RWPE2 (cell line): ENCODE data around the gene PTPN3.

Source experiments
- ATAC-seq: fragments of 200-7000 bp; cut with Tn5 transposase; 3 replicates; pipeline ENCODE4 v1.9.1; 2021; ENCODE audit warnings: low read depth
- DNase-seq: peaks from one replicate; pipeline ENCODE4 v3.0.0-alpha.2; 2020; ENCODE audit warnings: low spot score
- H3K27ac ChIP-seq: fragments of 450-650 bp; 2 replicates; pipeline ENCODE4 v1.5.1; 2017; ENCODE audit warnings: mild to moderate bottlenecking; ENCODE audit not compliant: poor library complexity, severe bottlenecking
- H3K27me3 ChIP-seq: fragments of 250-450 bp; sonication (Bioruptor Pico); 2 replicates; pipeline ENCODE4 v1.5.1; 2021; ENCODE audit warnings: mild to moderate bottlenecking, moderate library complexity; ENCODE audit not compliant: insufficient read depth, poor library complexity, severe bottlenecking
- H3K36me3 ChIP-seq: fragments of 250-450 bp; sonication (Bioruptor Pico); 2 replicates; pipeline ENCODE4 v1.5.1; 2020; ENCODE audit warnings: low read depth, mild to moderate bottlenecking, moderate library complexity
- H3K4me1 ChIP-seq: fragments of 250-450 bp; sonication (Bioruptor Pico); 2 replicates; pipeline ENCODE4 v1.5.1; 2021; ENCODE audit warnings: mild to moderate bottlenecking, moderate library complexity; ENCODE audit not compliant: insufficient read depth, poor library complexity, severe bottlenecking
- H3K4me3 ChIP-seq: fragments of 250-450 bp; sonication (Bioruptor Pico); 2 replicates; pipeline ENCODE4 v1.5.1; 2021; ENCODE audit warnings: mild to moderate bottlenecking, moderate library complexity; ENCODE audit not compliant: severe bottlenecking
- H3K9me3 ChIP-seq: fragments of 250-450 bp; sonication (Bioruptor Pico); 2 replicates; pipeline ENCODE4 v1.5.1; 2021; ENCODE audit warnings: mild to moderate bottlenecking, moderate library complexity; ENCODE audit not compliant: severe bottlenecking
- TF ChIP-seq, protein P1 (sequence below): fragments of 450-650 bp; IDR thresholded peaks from one replicate; pipeline ENCODE4 v1.5.1; 2017; ENCODE audit warnings: mild to moderate bottlenecking, moderate library complexity; ENCODE audit not compliant: poor library complexity, severe bottlenecking

Gene PTPN3

DNA sequence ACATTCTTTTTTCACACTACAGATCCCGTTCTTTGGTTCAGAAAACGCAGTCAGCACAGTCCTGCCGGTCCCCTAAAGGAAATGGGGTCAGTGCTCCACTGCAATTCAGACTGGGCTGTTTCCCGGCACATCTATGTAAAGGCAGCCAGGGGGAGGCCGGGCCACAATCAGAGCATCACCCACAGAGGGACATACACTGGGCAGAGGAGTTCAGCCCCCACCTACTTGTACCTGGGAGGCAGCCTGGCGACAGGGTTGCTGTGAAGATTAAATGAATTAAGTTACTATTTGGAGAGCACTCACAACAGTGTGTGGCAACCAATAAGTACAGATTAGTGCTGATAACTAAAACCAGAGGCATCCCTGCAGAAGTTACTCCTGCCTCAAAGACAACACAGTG is 4.5 kb downstream of the PTPN3 start:
- Histone ChIP-seq H3K4me3 (no peak overlapping the region), H3K27me3 (no peaks in the 10 kb centered on the region), H3K9me3 (no peaks in the 10 kb centered on the region), H3K4me1 (peaks cover 6% of the 10 kb centered on the region), H3K27ac (no peak overlapping the region), H3K36me3 (peaks cover 24% of the 10 kb centered on the region)
- ATAC-seq (no peak), DNase-seq (no peak)
- TF ChIP-seq, protein P1, sequence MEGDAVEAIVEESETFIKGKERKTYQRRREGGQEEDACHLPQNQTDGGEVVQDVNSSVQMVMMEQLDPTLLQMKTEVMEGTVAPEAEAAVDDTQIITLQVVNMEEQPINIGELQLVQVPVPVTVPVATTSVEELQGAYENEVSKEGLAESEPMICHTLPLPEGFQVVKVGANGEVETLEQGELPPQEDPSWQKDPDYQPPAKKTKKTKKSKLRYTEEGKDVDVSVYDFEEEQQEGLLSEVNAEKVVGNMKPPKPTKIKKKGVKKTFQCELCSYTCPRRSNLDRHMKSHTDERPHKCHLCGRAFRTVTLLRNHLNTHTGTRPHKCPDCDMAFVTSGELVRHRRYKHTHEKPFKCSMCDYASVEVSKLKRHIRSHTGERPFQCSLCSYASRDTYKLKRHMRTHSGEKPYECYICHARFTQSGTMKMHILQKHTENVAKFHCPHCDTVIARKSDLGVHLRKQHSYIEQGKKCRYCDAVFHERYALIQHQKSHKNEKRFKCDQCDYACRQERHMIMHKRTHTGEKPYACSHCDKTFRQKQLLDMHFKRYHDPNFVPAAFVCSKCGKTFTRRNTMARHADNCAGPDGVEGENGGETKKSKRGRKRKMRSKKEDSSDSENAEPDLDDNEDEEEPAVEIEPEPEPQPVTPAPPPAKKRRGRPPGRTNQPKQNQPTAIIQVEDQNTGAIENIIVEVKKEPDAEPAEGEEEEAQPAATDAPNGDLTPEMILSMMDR: no peak

DNA sequence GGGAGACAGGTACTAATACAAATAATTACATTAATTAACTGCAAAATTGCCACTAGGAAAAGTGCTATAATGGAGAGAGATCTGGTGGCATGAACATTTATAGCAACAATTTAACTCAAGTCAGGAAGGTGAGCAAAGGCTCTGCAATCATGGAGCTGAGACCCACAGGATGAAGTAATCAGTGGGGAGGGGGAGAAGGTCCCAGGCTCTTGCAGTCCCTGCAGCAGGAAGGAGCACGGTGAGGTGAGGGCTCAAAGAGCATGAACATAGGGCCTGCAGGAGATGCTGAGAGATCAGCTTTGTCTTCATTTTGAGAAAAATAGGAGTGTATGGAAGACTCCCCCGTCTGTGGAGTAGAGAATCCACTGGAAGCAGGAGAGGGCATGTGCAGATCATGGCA is 6.5 kb downstream of the PTPN3 start:
- Histone ChIP-seq H3K4me1 (peaks cover 1% of the 10 kb centered on the region), H3K27me3 (no peaks in the 10 kb centered on the region), H3K4me3 (no peak overlapping the region), H3K27ac (no peak overlapping the region), H3K36me3 (peaks cover 23% of the 10 kb centered on the region), H3K9me3 (no peaks in the 10 kb centered on the region)
- ATAC-seq (no peak), DNase-seq (no peak)
- TF ChIP-seq, protein P1: no peak

DNA sequence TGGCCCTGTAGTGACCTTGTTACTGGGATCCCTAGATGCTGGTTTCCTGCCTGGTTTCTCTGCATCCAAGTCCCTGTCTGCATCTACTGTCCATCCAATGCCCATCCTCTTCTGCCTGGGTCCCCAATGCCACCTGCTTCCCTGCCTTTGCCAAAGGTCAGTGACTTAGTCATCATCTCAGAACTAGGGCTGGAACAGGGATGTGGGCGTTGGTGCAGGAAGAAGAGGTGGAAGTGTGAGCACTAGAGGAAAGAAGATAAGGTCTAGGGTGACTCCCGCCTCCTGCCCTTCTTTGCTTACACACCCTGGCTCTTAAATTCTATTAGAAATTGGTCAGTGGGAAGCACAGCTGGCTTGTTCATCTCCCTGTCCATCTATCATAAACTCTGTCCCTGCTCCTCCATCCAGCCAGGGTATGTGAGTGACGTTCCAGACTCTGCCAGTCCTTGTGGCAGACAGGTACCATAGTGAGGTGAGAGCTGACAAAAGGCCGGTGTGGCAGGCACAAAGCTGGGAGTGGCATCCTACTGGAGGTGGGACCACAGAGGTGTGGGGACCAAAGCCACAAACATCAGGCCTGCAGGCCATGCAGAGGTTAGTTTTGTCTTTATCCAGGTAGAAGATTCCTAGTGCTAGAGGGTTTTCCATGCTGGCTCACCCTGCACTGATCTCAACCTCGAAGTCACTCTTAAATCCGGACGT is 9.2 kb downstream of the PTPN3 start:
- no peak overlapping the region for H3K27ac ChIP-seq
- DNase-seq (no peak), ATAC-seq (no peak)
- H3K36me3 ChIP-seq: peaks cover 8% of the 10 kb centered on the region; the same call in 1 of the 2 replicates
- TF ChIP-seq, protein P1: no peak
- H3K27me3 ChIP-seq: no peaks in the 10 kb centered on the region
- H3K4me1 ChIP-seq: no peaks in the 10 kb centered on the region
- no peaks in the 10 kb centered on the region for H3K9me3 ChIP-seq
- no peak overlapping the region for H3K4me3 ChIP-seq

DNA sequence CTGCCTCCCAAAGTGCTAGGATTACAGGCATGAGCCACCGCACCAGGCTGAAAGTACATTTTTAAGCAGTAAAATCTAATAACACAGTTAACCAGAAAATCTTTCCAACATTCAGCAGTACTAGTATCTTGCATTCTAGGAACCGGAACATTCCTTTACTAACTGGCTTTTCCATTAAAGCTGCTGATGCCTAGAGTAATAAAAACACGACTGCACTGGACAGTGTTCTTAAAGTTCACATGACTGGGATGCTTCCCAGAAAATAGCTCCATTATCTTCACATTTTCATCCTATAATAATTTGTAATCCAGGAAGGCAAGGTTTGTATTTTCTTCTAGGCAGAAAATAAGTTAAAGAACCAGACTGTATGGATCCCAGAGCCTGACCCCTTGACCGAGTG is 9.8 kb downstream of the PTPN3 start:
- TF ChIP-seq, protein P1: no peak
- Histone ChIP-seq H3K36me3 (peaks cover 8% of the 10 kb centered on the region; the same call in 1 of the 2 replicates), H3K9me3 (no peaks in the 10 kb centered on the region), H3K27me3 (no peaks in the 10 kb centered on the region), H3K4me1 (no peaks in the 10 kb centered on the region), H3K27ac (no peak overlapping the region), H3K4me3 (no peak overlapping the region)
- no peak for DNase-seq
- ATAC-seq: no peak

DNA sequence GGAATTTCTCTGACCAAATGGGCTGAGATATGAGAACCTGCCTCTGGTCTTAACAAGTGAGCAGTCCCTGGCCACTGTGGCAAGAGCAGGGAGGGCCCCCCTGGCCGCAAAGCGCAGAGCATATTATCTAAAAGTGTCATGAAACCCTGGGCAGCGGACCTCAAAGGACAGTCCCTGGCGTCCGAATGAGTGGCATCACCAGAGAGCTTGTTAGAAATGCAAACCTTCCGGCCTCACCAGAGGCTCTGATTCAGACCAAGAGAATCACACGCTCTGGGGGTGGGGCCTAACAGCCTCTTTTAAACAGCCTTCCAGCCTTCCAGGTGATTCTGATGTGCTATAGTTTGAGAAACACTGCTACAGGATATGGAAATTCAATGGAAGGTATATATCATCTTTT is 10.9 kb downstream of the PTPN3 start:
- Histone ChIP-seq H3K9me3 (no peaks in the 10 kb centered on the region), H3K27me3 (no peaks in the 10 kb centered on the region), H3K4me3 (no peak overlapping the region), H3K36me3 (peaks cover 8% of the 10 kb centered on the region; the same call in 1 of the 2 replicates), H3K27ac (no peak overlapping the region), H3K4me1 (peaks cover 3% of the 10 kb centered on the region)
- ATAC-seq: peak; percentile 71
- TF ChIP-seq, protein P1: no peak
- DNase-seq: no peak
